Colonic mucosa (tissue), 4 donors: Measurements from ENCODE around the gene EP300. TPM values are rescaled to one million over a fixed set of nuclear protein-coding genes. Genes with fewer than 3 reads are reported as not detected.
A peak's percentile ranks its signal among the peaks of the same experiment; 100 is the strongest.

Experiments used
- DNase-seq: peaks from one replicate; pipeline ENCODE4 v3.0.0-alpha.2; 2020
- H3K27ac ChIP-seq: fragments of 200-600 bp; one replicate; pipeline ENCODE4 v1.8.0; 2021
- H3K27me3 ChIP-seq: fragments of 200-600 bp; one replicate; pipeline ENCODE4 v1.8.0; 2021
- H3K36me3 ChIP-seq: fragments of 200-600 bp; one replicate; pipeline ENCODE4 v1.8.0; 2021
- H3K4me1 ChIP-seq: fragments of 200-600 bp; one replicate; pipeline ENCODE4 v1.8.0; 2021; ENCODE audit warnings: mild to moderate bottlenecking
- H3K4me3 ChIP-seq: fragments of 200-600 bp; one replicate; pipeline ENCODE4 v1.8.0; 2021
- H3K9ac ChIP-seq, 2 donors: one replicate each; pipeline ENCODE4 v1.7.0; 2013; ENCODE audit warnings: control low read depth in 2 of 2, low read depth in 2 of 2, low read length in 2 of 2
- H3K9me3 ChIP-seq: fragments of 200-600 bp; one replicate; pipeline ENCODE4 v1.8.0; 2021
- intact Hi-C: fragments of 100-400 bp; cut with DNase I; formaldehyde crosslinking; loops from one replicate; pipeline ENCODE4 v1.14.1; 2022
- total RNA-seq, 2 donors: library from RNA; stranded (reverse); fragmentation: NEBNext Ultra II Directional in 1 of 2; extraction: Animal tissue kit (Norgen Biotek cat#: 25700) in 1 of 2; gene quantifications; one replicate each; pipeline ENCODE4 v1.2.1, GENCODE V29; 2021
- TF ChIP-seq, protein P1 (sequence below): fragments of 200-600 bp; IDR thresholded peaks from one replicate; pipeline ENCODE4 v1.8.0; 2022; ENCODE audit warnings: antibody characterized with exemption, mild to moderate bottlenecking
- donor health status: healthy.
- donor health status: DM: no; HTN: no; CAD: no.
- donor health status: DM: no; HTN: no; CAD: no.

The EP300 gene
- total RNA-seq, 2 donors from 2014 or later, result 59.5 to 65.7 TPM

GRCh38 chr22:41180926-41181325 lies 88.5 kb downstream of the EP300 start:
- no peaks in the 10 kb centered on the region for H3K27me3 ChIP-seq
- intact Hi-C loops, result no loop called here
- no peaks in the 10 kb centered on the region for H3K4me1 ChIP-seq
- DNase-seq, result no peak
- no peaks in the 10 kb centered on the region for H3K9me3 ChIP-seq
- no peak overlapping the region for H3K9ac ChIP-seq
- no peak overlapping the region for H3K27ac ChIP-seq
- TF ChIP-seq, protein P1, sequence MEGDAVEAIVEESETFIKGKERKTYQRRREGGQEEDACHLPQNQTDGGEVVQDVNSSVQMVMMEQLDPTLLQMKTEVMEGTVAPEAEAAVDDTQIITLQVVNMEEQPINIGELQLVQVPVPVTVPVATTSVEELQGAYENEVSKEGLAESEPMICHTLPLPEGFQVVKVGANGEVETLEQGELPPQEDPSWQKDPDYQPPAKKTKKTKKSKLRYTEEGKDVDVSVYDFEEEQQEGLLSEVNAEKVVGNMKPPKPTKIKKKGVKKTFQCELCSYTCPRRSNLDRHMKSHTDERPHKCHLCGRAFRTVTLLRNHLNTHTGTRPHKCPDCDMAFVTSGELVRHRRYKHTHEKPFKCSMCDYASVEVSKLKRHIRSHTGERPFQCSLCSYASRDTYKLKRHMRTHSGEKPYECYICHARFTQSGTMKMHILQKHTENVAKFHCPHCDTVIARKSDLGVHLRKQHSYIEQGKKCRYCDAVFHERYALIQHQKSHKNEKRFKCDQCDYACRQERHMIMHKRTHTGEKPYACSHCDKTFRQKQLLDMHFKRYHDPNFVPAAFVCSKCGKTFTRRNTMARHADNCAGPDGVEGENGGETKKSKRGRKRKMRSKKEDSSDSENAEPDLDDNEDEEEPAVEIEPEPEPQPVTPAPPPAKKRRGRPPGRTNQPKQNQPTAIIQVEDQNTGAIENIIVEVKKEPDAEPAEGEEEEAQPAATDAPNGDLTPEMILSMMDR, result no peak
- no peak overlapping the region for H3K4me3 ChIP-seq
- H3K36me3 ChIP-seq, result peaks cover 16% of the 10 kb centered on the region

DNA sequence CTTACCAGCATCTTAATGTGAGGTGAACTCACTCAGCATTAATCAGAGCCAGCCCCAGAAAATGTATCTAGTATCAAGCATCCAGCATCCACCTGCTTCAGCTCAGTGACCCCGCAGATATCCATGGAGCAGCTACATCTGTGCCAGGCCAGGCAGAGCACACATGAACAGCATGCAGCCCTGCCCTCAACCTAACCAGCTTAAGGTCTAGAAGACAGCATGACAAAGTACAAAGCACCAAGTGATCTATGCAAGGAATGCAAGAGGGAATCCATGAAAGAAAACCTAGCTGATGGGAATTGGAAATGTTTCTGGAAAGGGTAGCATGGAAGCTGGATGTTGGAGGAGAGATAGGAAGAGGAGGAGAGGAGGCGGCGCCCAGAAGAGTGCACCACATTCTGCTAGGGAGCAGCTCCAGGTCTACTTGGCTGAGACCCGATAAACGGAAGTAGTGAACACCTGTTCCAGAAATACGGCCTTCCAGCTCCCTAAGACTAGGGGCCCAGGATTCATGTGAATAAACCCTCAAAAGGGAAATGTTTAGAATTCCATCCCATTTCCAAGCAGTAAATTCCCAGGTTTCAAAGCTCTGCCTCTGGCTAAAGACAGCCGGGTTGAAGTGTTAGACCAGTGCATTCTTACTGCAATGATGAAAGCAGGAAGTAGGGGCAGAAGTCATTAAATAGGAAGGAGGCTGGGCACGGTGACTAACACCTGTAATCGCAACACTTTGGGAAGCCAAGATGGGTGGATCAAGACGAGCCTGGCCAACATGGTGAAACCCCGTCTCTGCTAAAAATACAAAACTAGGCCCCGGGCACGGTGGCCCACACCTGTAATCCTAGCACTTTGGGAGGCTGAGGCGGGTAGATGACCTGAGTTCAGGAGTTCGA lies 89.2 kb downstream of the EP300 start:
- H3K27me3 ChIP-seq, result no peaks in the 10 kb centered on the region
- no peak for DNase-seq
- peaks cover 11% of the 10 kb centered on the region for H3K36me3 ChIP-seq
- peak overlapping the region in 1 of 2 donors; percentile 40 for H3K9ac ChIP-seq
- H3K27ac ChIP-seq, result peak overlapping the region; percentile 43
- H3K4me1 ChIP-seq, result no peaks in the 10 kb centered on the region
- TF ChIP-seq, protein P1, result no peak
- H3K9me3 ChIP-seq, result no peaks in the 10 kb centered on the region
- intact Hi-C loops, result no loop called here
- H3K4me3 ChIP-seq, result no peak overlapping the region

- no peak overlapping the region for H3K9ac ChIP-seq
- no peaks in the 10 kb centered on the region for H3K36me3 ChIP-seq
- no peak for DNase-seq
- H3K9me3 ChIP-seq, result no peaks in the 10 kb centered on the region
- H3K27me3 ChIP-seq, result no peaks in the 10 kb centered on the region
- intact Hi-C loops, result no loop called here
- no peaks in the 10 kb centered on the region for H3K4me1 ChIP-seq
- TF ChIP-seq, protein P1, result no peak
- H3K27ac ChIP-seq, result no peak overlapping the region
- no peak overlapping the region for H3K4me3 ChIP-seq
Measured at GRCh38 chr22:41184679-41185078, 92.3 kb downstream of the EP300 start.

DNA sequence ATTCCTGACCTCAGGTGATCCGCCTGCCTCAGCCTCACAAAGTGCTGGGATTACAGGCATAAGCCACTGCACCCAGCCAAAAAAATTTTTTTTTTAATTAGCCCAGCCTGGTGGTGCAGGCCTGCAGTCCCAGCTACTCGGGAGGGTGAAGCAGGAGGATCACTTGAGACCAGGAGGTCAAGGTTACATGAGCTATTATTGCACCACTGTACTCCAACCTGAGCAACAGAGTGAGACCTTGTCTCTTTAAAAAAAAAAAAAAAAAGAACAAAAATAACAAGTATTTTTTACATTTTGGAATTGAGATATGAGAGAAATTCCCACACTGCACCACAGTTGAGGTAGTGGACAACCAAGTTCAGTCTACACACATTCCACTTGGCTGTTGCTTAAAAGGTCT lies 99.1 kb downstream of the EP300 start:
- no peaks in the 10 kb centered on the region for H3K27me3 ChIP-seq
- intact Hi-C loops, result no loop called here
- TF ChIP-seq, protein P1, result no peak
- no peaks in the 10 kb centered on the region for H3K9me3 ChIP-seq
- H3K27ac ChIP-seq, result no peak overlapping the region
- no peaks in the 10 kb centered on the region for H3K4me1 ChIP-seq
- DNase-seq, result no peak
- no peak overlapping the region for H3K4me3 ChIP-seq
- no peaks in the 10 kb centered on the region for H3K36me3 ChIP-seq
- no peak overlapping the region for H3K9ac ChIP-seq

- intact Hi-C loops, result no loop called here
- H3K36me3 ChIP-seq, result no peaks in the 10 kb centered on the region
- no peak overlapping the region for H3K27ac ChIP-seq
- H3K4me3 ChIP-seq, result no peak overlapping the region
- TF ChIP-seq, protein P1, result no peak
- H3K27me3 ChIP-seq, result no peaks in the 10 kb centered on the region
- H3K9me3 ChIP-seq, result no peaks in the 10 kb centered on the region
- H3K4me1 ChIP-seq, result peaks cover 7% of the 10 kb centered on the region
- no peak overlapping the region for H3K9ac ChIP-seq
- DNase-seq, result no peak
Measured at GRCh38 chr22:41193829-41194228, 101.4 kb downstream of the EP300 start.
